ENCODE measurements around the gene DPF3.
A peak's percentile ranks its signal among the peaks of the same experiment; 100 is the strongest.

Gene DPF3

GRCh38 chr14:72680853-72681640 lies 212.9 kb downstream of the DPF3 start:
- Histone ChIP-seq H2AFZ (ENCODE audit: insufficient read depth, low read length, poor library complexity) (no peak overlapping the region), H2AK5ac (ENCODE audit: low read length) (no peak overlapping the region), H3K27me3 (ENCODE audit: insufficient read depth, low read length) (no peaks in the 10 kb centered on the region), H3K36me3 (ENCODE audit: control insufficient read depth in 1 of 2, insufficient read depth in 2 of 2, low read length in 2 of 2) (peaks cover 0 to 2% of the 10 kb centered on the region in 2 experiments), H4K8ac (ENCODE audit: low read depth, low read length) (no peak overlapping the region), H2BK5ac (ENCODE audit: low read depth, low read length, poor library complexity) (no peak overlapping the region), H3K79me1 (ENCODE audit: low read length) (no peaks in the 10 kb centered on the region), H3K23ac (ENCODE audit: low read length) (no peak overlapping the region), H3K4me3 (ENCODE audit: low read depth, low read length) (no peak overlapping the region), H2BK12ac (ENCODE audit: low read length) (no peak overlapping the region), H2BK120ac (ENCODE audit: insufficient read depth, low read length, poor library complexity) (no peak overlapping the region), H3K4me1 (ENCODE audit: control insufficient read depth in 1 of 2, insufficient read depth in 2 of 2, low read length in 2 of 2) (no peaks in the 10 kb centered on the region), H4K91ac (ENCODE audit: low read depth, low read length) (no peak overlapping the region), H3K9me3 (ENCODE audit: insufficient read depth, low read depth, low read length) (peaks cover 4% of the 10 kb centered on the region), H4K12ac (ENCODE audit: low read depth, low read length) (no peak overlapping the region), H3K4me2 (ENCODE audit: low read length) (no peak overlapping the region), H3K18ac (ENCODE audit: low read length) (no peak overlapping the region), H3K4ac (ENCODE audit: low read depth, low read length) (no peak overlapping the region), H3K9ac (ENCODE audit: low read length) (no peak overlapping the region), H3K79me2 (ENCODE audit: control insufficient read depth, insufficient read depth, low read length, poor library complexity) (no peaks in the 10 kb centered on the region), H3K27ac (ENCODE audit: low read depth, low read length) (no peak overlapping the region), H3K14ac (ENCODE audit: low read length) (no peak overlapping the region)
- peak; percentile 83 to 84 for DNase-seq
- WGBS (ENCODE audit: extremely low coverage, insufficient coverage, insufficient read length), result no CpG with 5 or more reads among the region's 7 CpGs

- peaks cover 4% of the 10 kb centered on the region for H3K9me3 ChIP-seq (ENCODE audit: insufficient read depth, low read depth, low read length)
- no peak overlapping the region for H3K18ac ChIP-seq (ENCODE audit: low read length)
- no peak overlapping the region for H4K91ac ChIP-seq (ENCODE audit: low read depth, low read length)
- no peak overlapping the region for H2AK5ac ChIP-seq (ENCODE audit: low read length)
- H3K79me2 ChIP-seq (ENCODE audit: control insufficient read depth, insufficient read depth, low read length, poor library complexity), result no peaks in the 10 kb centered on the region
- no peak overlapping the region for H3K9ac ChIP-seq (ENCODE audit: low read length)
- H3K4me3 ChIP-seq (ENCODE audit: low read depth, low read length), result no peak overlapping the region
- H3K4ac ChIP-seq (ENCODE audit: low read depth, low read length), result no peak overlapping the region
- H3K27ac ChIP-seq (ENCODE audit: low read depth, low read length), result no peak overlapping the region
- peaks cover 2% of the 10 kb centered on the region in 2 experiments for H3K36me3 ChIP-seq (ENCODE audit: control insufficient read depth in 1 of 2, insufficient read depth in 2 of 2, low read length in 2 of 2)
- no peak overlapping the region for H3K4me2 ChIP-seq (ENCODE audit: low read length)
- no peak overlapping the region for H2BK12ac ChIP-seq (ENCODE audit: low read length)
- H3K23ac ChIP-seq (ENCODE audit: low read length), result no peak overlapping the region
- H3K4me1 ChIP-seq (ENCODE audit: control insufficient read depth in 1 of 2, insufficient read depth in 2 of 2, low read length in 2 of 2), result no peaks in the 10 kb centered on the region
- no peak overlapping the region for H3K14ac ChIP-seq (ENCODE audit: low read length)
- no peak for DNase-seq
- no peak overlapping the region for H2BK5ac ChIP-seq (ENCODE audit: low read depth, low read length, poor library complexity)
- no peak overlapping the region for H4K12ac ChIP-seq (ENCODE audit: low read depth, low read length)
- no CpG with 5 or more reads among the region's 27 CpGs for WGBS (ENCODE audit: extremely low coverage, insufficient coverage, insufficient read length)
- no peak overlapping the region for H2AFZ ChIP-seq (ENCODE audit: insufficient read depth, low read length, poor library complexity)
- no peaks in the 10 kb centered on the region for H3K27me3 ChIP-seq (ENCODE audit: insufficient read depth, low read length)
- H2BK120ac ChIP-seq (ENCODE audit: insufficient read depth, low read length, poor library complexity), result no peak overlapping the region
- H3K79me1 ChIP-seq (ENCODE audit: low read length), result no peaks in the 10 kb centered on the region
- no peak overlapping the region for H4K8ac ChIP-seq (ENCODE audit: low read depth, low read length)
These were observed 214.3 kb downstream of the DPF3 start for GRCh38 chr14:72679536-72680151.

- Histone ChIP-seq H3K36me3 (ENCODE audit: control insufficient read depth in 1 of 2, insufficient read depth in 2 of 2, low read length in 2 of 2) (peaks cover 2% of the 10 kb centered on the region in 2 experiments), H3K27ac (ENCODE audit: low read depth, low read length) (no peak overlapping the region), H3K4ac (ENCODE audit: low read depth, low read length) (no peak overlapping the region), H3K27me3 (ENCODE audit: insufficient read depth, low read length) (no peaks in the 10 kb centered on the region), H3K23ac (ENCODE audit: low read length) (no peak overlapping the region), H4K12ac (ENCODE audit: low read depth, low read length) (no peak overlapping the region), H2BK5ac (ENCODE audit: low read depth, low read length, poor library complexity) (no peak overlapping the region), H3K79me1 (ENCODE audit: low read length) (no peaks in the 10 kb centered on the region), H3K79me2 (ENCODE audit: control insufficient read depth, insufficient read depth, low read length, poor library complexity) (no peaks in the 10 kb centered on the region), H4K8ac (ENCODE audit: low read depth, low read length) (no peak overlapping the region), H2BK120ac (ENCODE audit: insufficient read depth, low read length, poor library complexity) (no peak overlapping the region), H3K4me2 (ENCODE audit: low read length) (no peak overlapping the region), H3K18ac (ENCODE audit: low read length) (no peak overlapping the region), H3K9me3 (ENCODE audit: insufficient read depth, low read depth, low read length) (peaks cover 4% of the 10 kb centered on the region), H2BK12ac (ENCODE audit: low read length) (no peak overlapping the region), H2AFZ (ENCODE audit: insufficient read depth, low read length, poor library complexity) (no peak overlapping the region), H3K4me3 (ENCODE audit: low read depth, low read length) (no peak overlapping the region), H4K91ac (ENCODE audit: low read depth, low read length) (no peak overlapping the region), H3K14ac (ENCODE audit: low read length) (no peak overlapping the region), H2AK5ac (ENCODE audit: low read length) (no peak overlapping the region), H3K4me1 (ENCODE audit: control insufficient read depth in 1 of 2, insufficient read depth in 2 of 2, low read length in 2 of 2) (no peaks in the 10 kb centered on the region), H3K9ac (ENCODE audit: low read length) (no peak overlapping the region)
- no CpG with 5 or more reads among the region's 14 CpGs for WGBS (ENCODE audit: extremely low coverage, insufficient coverage, insufficient read length)
- no peak for DNase-seq
These were observed 214.8 kb downstream of the DPF3 start for GRCh38 chr14:72679141-72679535.

- Histone ChIP-seq H3K9ac (ENCODE audit: low read length) (no peak overlapping the region), H3K4me2 (ENCODE audit: low read length) (no peak overlapping the region), H3K14ac (ENCODE audit: low read length) (no peak overlapping the region), H2BK120ac (ENCODE audit: insufficient read depth, low read length, poor library complexity) (no peak overlapping the region), H3K9me3 (ENCODE audit: insufficient read depth, low read depth, low read length) (peaks cover 4% of the 10 kb centered on the region), H3K4me3 (ENCODE audit: low read depth, low read length) (no peak overlapping the region), H3K36me3 (ENCODE audit: control insufficient read depth in 1 of 2, insufficient read depth in 2 of 2, low read length in 2 of 2) (peaks cover 2% of the 10 kb centered on the region in 2 experiments), H3K4me1 (ENCODE audit: control insufficient read depth in 1 of 2, insufficient read depth in 2 of 2, low read length in 2 of 2) (no peaks in the 10 kb centered on the region), H4K12ac (ENCODE audit: low read depth, low read length) (no peak overlapping the region), H2AFZ (ENCODE audit: insufficient read depth, low read length, poor library complexity) (no peak overlapping the region), H4K91ac (ENCODE audit: low read depth, low read length) (no peak overlapping the region), H2AK5ac (ENCODE audit: low read length) (no peak overlapping the region), H3K79me2 (ENCODE audit: control insufficient read depth, insufficient read depth, low read length, poor library complexity) (no peaks in the 10 kb centered on the region), H3K79me1 (ENCODE audit: low read length) (no peaks in the 10 kb centered on the region), H3K18ac (ENCODE audit: low read length) (no peak overlapping the region), H4K8ac (ENCODE audit: low read depth, low read length) (no peak overlapping the region), H3K27me3 (ENCODE audit: insufficient read depth, low read length) (no peaks in the 10 kb centered on the region), H2BK5ac (ENCODE audit: low read depth, low read length, poor library complexity) (no peak overlapping the region), H3K4ac (ENCODE audit: low read depth, low read length) (no peak overlapping the region), H3K27ac (ENCODE audit: low read depth, low read length) (no peak overlapping the region), H2BK12ac (ENCODE audit: low read length) (no peak overlapping the region), H3K23ac (ENCODE audit: low read length) (no peak overlapping the region)
- WGBS (ENCODE audit: extremely low coverage, insufficient coverage, insufficient read length), result no CpG with 5 or more reads among the region's 5 CpGs
- DNase-seq, result no peak
These were observed 215.5 kb downstream of the DPF3 start for GRCh38 chr14:72678356-72678755.

Data from trophoblast cell (in vitro differentiated cells and primary cell).